NCI-H1436 treated with DMSO at 0.1 percent for 48 hours (cell line): Measurements from ENCODE around the gene PRKCA.

Source experiments
- DNase-seq: peaks from one replicate; lab custom pipeline; 2025; lab: John Stamatoyannopoulos, UW

PRKCA gene

GRCh38 chr17:66414561-66415175 is 112.3 kb downstream of the PRKCA start:
- no peak for DNase-seq

GRCh38 chr17:66415366-66416206 is 113.2 kb downstream of the PRKCA start:
- no peak for DNase-seq

GRCh38 chr17:66416207-66416940 is 114.0 kb downstream of the PRKCA start:
- DNase-seq: no peak

- DNase-seq: no peak
Measured at GRCh38 chr17:66417300-66417719, 114.9 kb downstream of the PRKCA start.

- no peak for DNase-seq
Measured at GRCh38 chr17:66420961-66421371, 118.6 kb downstream of the PRKCA start.

- no peak for DNase-seq
Measured at GRCh38 chr17:66422186-66422585, 119.8 kb downstream of the PRKCA start.

- no peak for DNase-seq
Measured at GRCh38 chr17:66423056-66423955, 120.9 kb downstream of the PRKCA start.

GRCh38 chr17:66425756-66426396 is 123.5 kb downstream of the PRKCA start:
- no peak for DNase-seq

- DNase-seq: no peak
Measured at GRCh38 chr17:66426397-66427033, 124.1 kb downstream of the PRKCA start.

GRCh38 chr17:66427134-66427533 is 124.7 kb downstream of the PRKCA start:
- no peak for DNase-seq

- no peak for DNase-seq
Measured at GRCh38 chr17:66429680-66430079, 127.3 kb downstream of the PRKCA start.

GRCh38 chr17:66430846-66431795 is 128.7 kb downstream of the PRKCA start:
- no peak for DNase-seq

- DNase-seq: no peak
Measured at GRCh38 chr17:66431910-66432309, 129.5 kb downstream of the PRKCA start.

GRCh38 chr17:66432411-66432957 is 130.1 kb downstream of the PRKCA start:
- DNase-seq: no peak

- DNase-seq: no peak
Measured at GRCh38 chr17:66432996-66433551, 130.7 kb downstream of the PRKCA start.

- no peak for DNase-seq
Measured at GRCh38 chr17:66435182-66435581, 132.8 kb downstream of the PRKCA start.

- DNase-seq: no peak
Measured at GRCh38 chr17:66436631-66437030, 134.2 kb downstream of the PRKCA start.

- no peak for DNase-seq
Measured at GRCh38 chr17:66437476-66438026, 135.1 kb downstream of the PRKCA start.

GRCh38 chr17:66438101-66438500 is 135.7 kb downstream of the PRKCA start:
- DNase-seq: no peak
